Skeletal muscle tissue (tissue), 4 donors: ENCODE measurements around the gene TLE2. TPM values are rescaled to one million over a fixed set of nuclear protein-coding genes. Genes with fewer than 3 reads are reported as not detected.

Source experiments
- H3K27ac ChIP-seq: one replicate; pipeline ENCODE4 v1.7.0; 2013; ENCODE audit warnings: mild to moderate bottlenecking, low read depth, low read length, inconsistent platforms
- H3K27me3 ChIP-seq, 3 donors: one replicate each; pipeline ENCODE4 v1.7.0; 2013; ENCODE audit warnings: low read length in 3 of 3; ENCODE audit not compliant: control insufficient read depth in 3 of 3, insufficient read depth in 3 of 3
- H3K36me3 ChIP-seq, 3 donors: one replicate each; pipeline ENCODE4 v1.7.0; 2013; ENCODE audit warnings: low read length in 3 of 3; ENCODE audit not compliant: control insufficient read depth in 3 of 3, insufficient read depth in 3 of 3
- H3K4me1 ChIP-seq, 3 donors: one replicate each; pipeline ENCODE4 v1.7.0; 2013; ENCODE audit warnings: low read length in 3 of 3, mild to moderate bottlenecking in 3 of 3; ENCODE audit not compliant: control insufficient read depth in 3 of 3, insufficient read depth in 3 of 3
- H3K4me3 ChIP-seq, 3 donors: one replicate each; pipeline ENCODE4 v1.7.0; 2013; ENCODE audit warnings: low read length in 3 of 3
- H3K9ac ChIP-seq, 3 donors: one replicate each; pipeline ENCODE4 v1.7.0; 2013; ENCODE audit warnings: low read length in 3 of 3, mild to moderate bottlenecking in 3 of 3, moderate library complexity in 2 of 3, low read depth in 1 of 3
- H3K9me3 ChIP-seq, 3 donors: one replicate each; pipeline ENCODE4 v1.7.0; 2013; ENCODE audit warnings: low read length in 3 of 3; ENCODE audit not compliant: control insufficient read depth in 3 of 3
- total RNA-seq: library from RNA; depleted of rRNA; stranded (reverse); fragments of >200 nt; gene quantifications from one replicate; pipeline ENCODE4 v1.2.3, GENCODE V29; 2014
- donor health status: Osteomylitis.

Gene TLE2
- total RNA-seq, 1 donor from 2014 or later = 9.4 TPM

GRCh38 chr19:2989236-2989946 lies 39.7 kb downstream of the TLE2 start:
- no peak overlapping the region for H3K27ac ChIP-seq
- H3K9ac ChIP-seq = no peak overlapping the region

GRCh38 chr19:2988568-2988967 lies 40.5 kb downstream of the TLE2 start:
- Histone ChIP-seq H3K9ac (no peak overlapping the region), H3K4me3 (no peak overlapping the region), H3K9me3 (no peaks in the 10 kb centered on the region), H3K4me1 (peaks cover 3 to 11% (median 4%) of the 10 kb centered on the region in 3 donors), H3K36me3 (no peaks in the 10 kb centered on the region), H3K27me3 (peaks cover 4 to 10% (median 8%) of the 10 kb centered on the region in 3 donors), H3K27ac (no peak overlapping the region)

More at GRCh38 chr19:2989236-2989946, 39.7 kb downstream of the TLE2 start:
- Histone ChIP-seq H3K36me3 (no peaks in the 10 kb centered on the region), H3K4me3 (no peak overlapping the region), H3K27me3 (peaks cover 4 to 15% (median 8%) of the 10 kb centered on the region in 3 donors), H3K9me3 (no peaks in the 10 kb centered on the region), H3K4me1 (peaks cover 0 to 6% (median 0%) of the 10 kb centered on the region in 3 donors)

DNA sequence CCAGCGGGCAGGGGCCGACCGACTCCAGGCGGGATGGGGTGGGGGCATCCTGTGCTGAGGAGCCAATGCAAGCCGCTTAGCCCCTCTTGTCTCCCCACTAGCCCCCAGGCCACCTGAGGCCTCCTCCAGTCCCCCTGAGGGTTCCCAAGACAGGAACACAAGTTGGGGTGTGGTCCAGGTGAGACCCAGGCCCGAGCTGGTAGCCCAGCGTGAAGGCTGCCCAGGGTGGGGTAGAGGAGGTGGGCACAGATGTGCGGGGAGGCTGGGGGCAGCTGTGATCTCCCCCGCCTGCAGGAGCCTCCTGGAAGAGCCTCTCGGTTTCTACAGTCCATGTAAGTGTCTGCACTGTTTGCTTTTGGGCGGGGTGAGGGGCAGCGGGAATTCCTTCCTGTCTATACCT lies 41.3 kb downstream of the TLE2 start:
- no peaks in the 10 kb centered on the region for H3K36me3 ChIP-seq
- H3K4me1 ChIP-seq = peaks cover 11 to 18% (median 12%) of the 10 kb centered on the region in 3 donors

DNA sequence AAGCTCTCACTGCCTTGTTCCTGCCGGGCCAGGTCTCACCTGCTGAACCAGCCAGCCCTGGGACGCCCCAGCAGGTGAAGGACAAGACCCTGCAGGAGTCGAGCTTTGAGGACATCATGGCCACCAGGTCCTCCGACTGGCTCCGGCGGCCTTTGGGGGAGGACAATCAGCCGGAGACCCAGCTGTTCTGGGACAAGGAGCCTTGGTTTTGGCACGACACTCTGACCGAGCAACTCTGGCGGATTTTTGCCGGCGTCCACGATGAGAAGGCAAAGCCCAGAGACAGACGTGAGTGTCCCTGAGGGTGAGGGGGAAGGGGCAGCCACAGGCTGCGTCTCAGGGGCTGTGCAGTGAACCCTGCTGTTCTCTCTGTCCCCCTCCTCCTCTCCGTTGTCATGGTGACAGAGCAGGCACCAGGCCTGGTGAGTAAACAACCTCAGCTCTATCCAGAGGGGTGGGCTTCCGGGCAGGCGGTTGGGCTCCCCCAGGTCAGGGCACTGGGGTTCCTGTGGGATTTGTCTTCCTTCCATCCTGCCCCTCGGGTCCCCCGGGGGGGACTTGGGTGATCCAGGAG lies 42.0 kb downstream of the TLE2 start:
- Histone ChIP-seq H3K9ac (no peak overlapping the region), H3K9me3 (no peaks in the 10 kb centered on the region), H3K27ac (no peak overlapping the region), H3K4me1 (peaks cover 15 to 26% (median 16%) of the 10 kb centered on the region in 3 donors), H3K27me3 (peaks cover 0 to 6% (median 4%) of the 10 kb centered on the region in 3 donors), H3K36me3 (no peaks in the 10 kb centered on the region), H3K4me3 (no peak overlapping the region)

More for the DNA sequence above, 41.3 kb downstream of the TLE2 start:
- no peak overlapping the region for H3K27ac ChIP-seq
- H3K27me3 ChIP-seq = peaks cover 0 to 6% (median 4%) of the 10 kb centered on the region in 3 donors
- no peaks in the 10 kb centered on the region for H3K9me3 ChIP-seq
- H3K9ac ChIP-seq = no peak overlapping the region
- H3K4me3 ChIP-seq = no peak overlapping the region

GRCh38 chr19:2984215-2984528 lies 44.9 kb downstream of the TLE2 start:
- H3K4me3 ChIP-seq = peak overlapping the region in 2 of 3 donors; percentile 41 to 63
- H3K4me1 ChIP-seq = peaks cover 15 to 28% (median 16%) of the 10 kb centered on the region in 3 donors
- H3K9me3 ChIP-seq = no peaks in the 10 kb centered on the region
- peak overlapping the region in 2 of 3 donors; percentile 45 to 54 for H3K9ac ChIP-seq
- H3K27me3 ChIP-seq = peaks cover 0 to 6% (median 4%) of the 10 kb centered on the region in 3 donors
- peak overlapping the region; percentile 81 for H3K27ac ChIP-seq
- no peaks in the 10 kb centered on the region for H3K36me3 ChIP-seq

GRCh38 chr19:2983351-2984214 lies 45.5 kb downstream of the TLE2 start:
- no peaks in the 10 kb centered on the region for H3K9me3 ChIP-seq
- peak overlapping the region; percentile 43 to 54 (median 45) for H3K9ac ChIP-seq

GRCh38 chr19:2982983-2983350 lies 46.1 kb downstream of the TLE2 start:
- no peaks in the 10 kb centered on the region for H3K36me3 ChIP-seq
- H3K9ac ChIP-seq = peak overlapping the region in 1 of 3 donors; percentile 54
- no peak overlapping the region for H3K4me3 ChIP-seq

More at GRCh38 chr19:2983351-2984214, 45.5 kb downstream of the TLE2 start:
- H3K36me3 ChIP-seq = no peaks in the 10 kb centered on the region
- peaks cover 15 to 28% (median 16%) of the 10 kb centered on the region in 3 donors for H3K4me1 ChIP-seq
- peak overlapping the region in 2 of 3 donors; percentile 41 to 63 for H3K4me3 ChIP-seq
- H3K27me3 ChIP-seq = peaks cover 0 to 6% (median 4%) of the 10 kb centered on the region in 3 donors
- H3K27ac ChIP-seq = peak overlapping the region; percentile 81

DNA sequence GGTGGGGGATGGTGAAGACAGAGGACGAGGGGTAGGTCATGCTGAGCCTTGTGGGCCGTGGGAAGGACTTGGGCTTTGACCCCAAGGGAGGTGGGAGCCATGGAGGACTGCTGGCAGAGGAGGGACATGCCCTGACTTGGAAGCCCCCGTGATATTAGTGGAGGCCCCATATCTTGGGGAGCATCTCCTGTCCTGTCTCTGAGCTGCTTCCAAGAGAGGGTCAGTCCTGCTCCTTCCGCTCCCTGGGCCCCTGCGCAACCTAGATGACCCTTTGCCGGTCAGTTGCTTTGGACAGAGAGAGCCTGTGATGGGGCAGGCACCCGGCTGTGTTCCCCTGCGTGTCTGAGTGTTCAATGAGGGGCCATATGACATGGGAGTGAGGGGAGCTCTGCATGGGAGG lies 46.5 kb downstream of the TLE2 start:
- Histone ChIP-seq H3K4me1 (peaks cover 18 to 33% (median 22%) of the 10 kb centered on the region in 3 donors), H3K36me3 (no peaks in the 10 kb centered on the region), H3K9ac (peak overlapping the region in 1 of 3 donors; percentile 40), H3K9me3 (no peaks in the 10 kb centered on the region), H3K4me3 (no peak overlapping the region), H3K27me3 (peaks cover 0 to 6% (median 4%) of the 10 kb centered on the region in 3 donors), H3K27ac (peak overlapping the region; percentile 81)

More at GRCh38 chr19:2982983-2983350, 46.1 kb downstream of the TLE2 start:
- peak overlapping the region; percentile 81 for H3K27ac ChIP-seq
- H3K27me3 ChIP-seq = peaks cover 0 to 6% (median 4%) of the 10 kb centered on the region in 3 donors
- H3K4me1 ChIP-seq = peaks cover 15 to 29% (median 18%) of the 10 kb centered on the region in 3 donors
- H3K9me3 ChIP-seq = no peaks in the 10 kb centered on the region

DNA sequence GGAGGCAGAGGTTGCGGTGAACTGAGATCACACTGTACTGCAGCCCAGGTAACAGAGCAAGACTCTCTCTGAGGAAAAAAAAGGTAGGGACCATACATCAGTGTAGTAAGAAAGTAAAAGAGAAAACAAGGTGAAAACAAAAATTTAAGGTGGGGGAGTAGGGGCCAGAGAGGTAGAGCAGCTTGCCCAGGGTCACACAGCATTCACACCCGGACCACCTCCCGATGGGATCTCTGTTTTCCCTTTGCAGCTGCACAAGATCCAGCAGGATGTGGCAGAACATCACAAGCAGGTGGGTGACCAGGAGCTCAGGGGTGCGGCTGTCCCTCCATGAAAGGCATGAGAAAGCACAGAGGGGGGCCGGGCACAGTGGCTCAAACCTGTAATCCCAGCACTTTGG lies 47.2 kb downstream of the TLE2 start:
- peaks cover 20 to 33% (median 23%) of the 10 kb centered on the region in 3 donors for H3K4me1 ChIP-seq
- H3K9me3 ChIP-seq = no peaks in the 10 kb centered on the region
- H3K27ac ChIP-seq = no peak overlapping the region
- no peak overlapping the region for H3K9ac ChIP-seq
- no peaks in the 10 kb centered on the region for H3K36me3 ChIP-seq
- H3K27me3 ChIP-seq = peaks cover 0 to 3% (median 1%) of the 10 kb centered on the region in 3 donors
- no peak overlapping the region for H3K4me3 ChIP-seq
